GM21381 (cell line): Measurements from ENCODE around the gene CNNM2.
A peak's percentile ranks its signal among the peaks of the same experiment; 100 is the strongest.

Experiments used
- ATAC-seq: cut with Tn5 transposase; IDR thresholded peaks from one replicate; pipeline ENCODE4 v1.9.1; 2021; ENCODE audit warnings: mild to moderate bottlenecking, moderate library complexity; ENCODE audit not compliant: unreplicated experiment

Gene CNNM2

DNA sequence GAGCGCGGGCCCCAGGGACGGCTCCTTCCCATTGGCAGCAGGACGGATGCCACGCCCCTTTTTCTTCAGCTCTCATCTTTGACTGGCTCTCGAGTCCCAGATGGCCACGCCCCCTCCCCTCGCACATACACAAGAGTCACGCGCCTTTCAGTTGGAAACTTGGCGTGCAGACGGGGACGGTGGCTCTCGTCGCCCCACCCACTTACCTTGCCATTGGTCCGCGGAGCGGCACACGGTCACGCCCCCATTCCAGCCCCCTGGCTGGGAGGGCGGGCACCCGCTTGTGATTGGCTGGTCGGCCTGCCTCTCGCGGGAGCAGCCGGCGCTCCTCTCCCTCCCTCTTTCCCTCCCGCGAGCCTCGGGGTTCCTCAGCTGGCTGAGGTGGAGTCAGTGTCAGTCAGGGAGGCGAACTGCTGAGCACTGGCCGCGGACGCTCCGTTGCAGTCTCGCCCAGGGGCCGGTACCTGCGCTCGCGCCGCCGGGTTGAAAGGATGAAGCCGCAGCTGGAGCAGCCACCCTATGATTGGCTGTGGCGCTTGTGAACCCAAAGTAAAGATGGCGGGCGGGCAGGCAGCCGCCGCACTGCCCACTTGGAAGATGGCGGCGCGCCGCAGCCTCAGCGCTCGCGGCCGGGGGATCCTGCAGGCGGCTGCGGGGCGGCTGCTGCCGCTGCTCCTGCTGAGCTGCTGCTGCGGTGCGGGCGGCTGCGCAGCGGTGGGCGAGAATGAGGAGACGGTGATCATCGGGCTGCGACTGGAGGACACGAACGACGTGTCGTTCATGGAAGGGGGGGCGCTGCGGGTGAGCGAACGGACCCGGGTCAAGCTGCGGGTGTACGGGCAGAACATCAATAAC lies at the start of gene CNNM2:
Gene CNNM2 (plus strand): TSS at position 333 of the 855 bp plus-strand sequence. CDS start 187 bp downstream, at position 520.
- peak; percentile 88 for ATAC-seq

DNA sequence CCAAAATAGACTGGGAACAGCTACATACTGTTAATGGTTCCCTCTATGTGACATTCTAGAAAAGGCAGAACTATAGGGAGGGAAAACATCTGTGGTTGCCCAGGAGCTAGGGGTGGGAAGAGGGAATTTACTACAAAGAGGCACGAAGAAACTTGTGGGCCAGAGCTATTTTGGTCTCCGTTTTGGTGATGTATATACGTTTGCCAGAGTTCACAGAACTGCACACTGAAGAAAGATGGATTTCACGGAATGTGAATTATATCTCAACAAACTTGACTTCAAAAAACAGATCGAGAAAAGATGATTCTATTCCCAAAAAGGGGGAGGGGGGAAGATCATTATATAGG lies 49.2 kb upstream of the CNNM2 start:
- no peak for ATAC-seq

DNA sequence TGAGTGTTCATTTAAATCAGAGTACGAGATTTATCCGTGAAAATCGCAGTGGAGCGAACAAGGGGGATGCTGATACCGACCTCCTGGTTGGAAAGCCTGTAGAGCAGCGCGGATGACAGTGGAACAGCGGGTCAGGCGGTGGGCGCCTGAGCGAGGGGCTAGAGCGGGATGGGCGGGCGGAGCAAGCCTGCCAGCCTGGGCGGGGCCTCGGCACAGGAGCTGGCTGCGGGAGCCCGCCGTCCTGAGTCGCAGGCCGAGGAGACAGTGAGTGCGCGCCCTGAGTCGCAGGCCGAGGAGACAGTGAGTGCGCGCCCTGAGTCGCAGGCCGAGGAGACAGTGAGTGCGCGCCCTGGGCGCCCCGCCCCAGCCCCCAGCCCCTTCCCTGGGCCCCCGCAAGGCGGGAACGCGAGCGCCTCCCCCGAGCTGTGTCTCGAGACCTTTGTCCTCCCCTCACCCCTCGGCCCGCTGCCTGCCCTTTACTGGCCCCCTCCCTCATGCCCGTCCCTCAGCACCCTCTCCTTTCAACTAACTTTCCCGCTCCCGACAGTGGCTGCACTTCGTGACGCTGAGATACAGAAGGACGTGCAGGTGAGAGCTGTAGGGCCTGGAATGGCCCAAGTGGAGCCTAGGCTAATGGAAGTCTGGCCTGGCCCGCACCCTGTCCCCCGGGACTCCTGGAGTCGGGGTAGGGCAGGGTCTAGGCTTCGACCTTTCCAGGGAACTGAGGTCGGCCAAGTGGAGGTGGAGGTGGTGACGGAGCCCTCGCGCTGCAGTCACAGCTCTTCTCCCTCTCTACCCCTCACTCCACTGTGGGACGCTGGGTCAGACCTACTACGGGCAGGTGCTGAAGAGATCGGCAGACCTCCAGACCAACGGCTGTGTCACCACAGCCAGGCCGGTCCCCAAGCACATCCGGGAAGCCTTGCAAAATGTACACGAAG lies 48.6 kb upstream of the CNNM2 start, which contains the start of gene AS3MT:
Gene AS3MT (plus strand): TSS at position 213 of the 941 bp plus-strand sequence. CDS start 123 bp downstream, at position 336.
- ATAC-seq = no peak

DNA sequence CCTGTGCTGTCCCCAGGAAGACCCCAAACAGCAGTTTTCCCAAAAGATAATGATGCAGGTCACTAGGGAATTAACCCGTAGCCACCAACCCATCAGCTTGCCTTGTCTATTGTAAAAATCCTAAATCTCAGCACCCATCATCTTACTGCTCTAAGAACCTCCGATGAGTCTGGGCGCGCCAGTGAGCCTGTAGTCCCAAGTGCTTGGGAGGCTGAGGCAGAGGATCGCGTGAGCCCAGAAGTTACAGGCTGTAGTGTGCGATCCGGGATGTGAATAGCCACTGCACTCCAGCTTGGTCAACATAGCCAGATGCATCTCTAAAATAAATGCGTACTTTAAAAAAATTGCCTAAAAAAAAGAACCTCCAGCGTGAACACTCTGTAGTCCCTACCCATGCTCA lies 47.9 kb upstream of the CNNM2 start:
- no peak for ATAC-seq

DNA sequence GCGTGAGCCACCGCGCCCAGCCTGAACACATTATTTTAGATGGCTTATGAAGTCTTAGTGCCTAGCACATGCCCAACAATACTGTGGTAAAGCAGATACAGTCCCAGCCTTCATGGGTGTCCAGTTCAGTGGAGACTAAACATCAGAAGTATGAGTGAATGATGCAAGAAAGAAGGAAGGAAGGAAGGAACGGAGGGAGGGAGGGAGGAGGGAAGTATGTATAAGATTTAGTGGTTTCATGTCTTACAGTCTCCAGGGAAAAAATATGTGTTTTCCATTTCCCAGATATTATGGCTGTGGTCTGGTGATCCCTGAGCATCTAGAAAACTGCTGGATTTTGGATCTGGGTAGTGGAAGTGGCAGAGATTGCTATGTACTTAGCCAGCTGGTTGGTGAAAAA lies 45.9 kb upstream of the CNNM2 start:
- ATAC-seq = no peak

DNA sequence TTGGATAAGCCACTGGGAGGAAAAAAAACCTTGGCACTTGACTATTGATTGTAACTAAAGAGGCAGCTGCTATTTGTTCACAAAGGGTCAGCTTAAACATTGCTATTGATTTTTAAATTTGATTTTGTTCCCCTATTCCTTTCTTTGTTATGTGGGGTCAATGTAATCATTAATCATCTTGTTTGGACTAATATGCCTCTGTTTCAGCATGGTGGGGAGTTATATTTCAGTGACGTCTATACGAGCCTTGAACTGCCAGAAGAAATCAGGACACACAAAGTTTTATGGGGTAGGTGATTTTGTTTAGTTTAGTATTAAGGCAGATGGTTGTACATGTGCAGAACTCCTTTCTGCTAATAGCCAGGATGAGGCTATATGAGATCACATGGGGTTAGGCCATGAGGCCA lies 41.3 kb upstream of the CNNM2 start:
- ATAC-seq = no peak

DNA sequence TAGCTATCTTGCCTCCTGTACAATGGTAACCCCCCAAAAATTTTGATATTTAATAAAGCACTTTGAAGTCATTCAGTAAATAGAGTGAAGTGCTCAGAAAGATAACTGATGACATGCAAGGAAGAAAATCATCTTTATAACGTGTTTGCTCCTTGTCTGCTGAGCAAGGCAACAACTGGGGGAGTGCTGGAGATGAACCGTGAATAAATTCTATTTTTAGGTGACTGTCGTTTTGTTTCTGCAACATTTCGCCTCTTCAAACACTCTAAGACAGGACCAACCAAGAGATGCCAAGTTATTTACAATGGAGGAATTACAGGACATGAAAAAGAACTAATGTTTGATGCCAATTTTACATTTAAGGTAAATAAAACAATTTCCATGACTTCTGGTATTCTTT lies 39.5 kb upstream of the CNNM2 start:
- no peak for ATAC-seq

DNA sequence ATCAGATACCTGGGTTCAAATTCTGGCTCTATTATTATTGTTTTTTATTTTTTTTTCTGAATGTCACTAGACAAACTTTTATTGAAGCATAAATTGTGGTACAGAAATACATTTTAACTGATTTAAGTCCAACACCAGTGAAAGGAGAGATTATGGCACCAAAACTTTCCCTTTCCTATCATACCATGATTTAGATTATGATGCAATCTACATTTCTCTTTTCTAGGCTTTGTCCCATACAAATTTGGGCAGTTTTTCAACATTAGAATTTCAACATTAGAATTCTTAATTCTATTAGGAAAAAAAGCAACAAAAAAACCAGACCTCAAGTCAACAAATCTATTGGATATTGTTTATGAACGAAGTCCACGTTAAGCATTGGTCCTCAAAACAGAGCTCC lies 37.8 kb upstream of the CNNM2 start:
- ATAC-seq = no peak

DNA sequence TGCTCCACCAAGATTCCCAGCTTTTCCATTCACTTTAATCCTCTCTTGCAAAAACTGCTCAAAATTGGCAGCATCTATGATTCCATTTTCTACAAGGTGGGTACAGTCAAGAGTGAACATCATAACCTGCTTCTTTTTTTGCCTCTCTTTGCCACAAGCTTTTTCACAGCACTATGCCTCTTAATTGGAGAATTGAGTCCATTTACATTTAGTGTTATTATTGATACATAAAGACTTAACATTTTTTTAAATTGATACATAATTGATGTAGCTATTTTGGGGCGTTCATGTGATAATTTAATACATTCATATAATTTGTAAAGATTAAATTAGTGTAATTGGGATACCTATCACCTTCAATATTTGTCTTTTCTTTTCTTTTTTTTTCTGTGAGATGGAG lies 30.0 kb upstream of the CNNM2 start:
- no peak for ATAC-seq

DNA sequence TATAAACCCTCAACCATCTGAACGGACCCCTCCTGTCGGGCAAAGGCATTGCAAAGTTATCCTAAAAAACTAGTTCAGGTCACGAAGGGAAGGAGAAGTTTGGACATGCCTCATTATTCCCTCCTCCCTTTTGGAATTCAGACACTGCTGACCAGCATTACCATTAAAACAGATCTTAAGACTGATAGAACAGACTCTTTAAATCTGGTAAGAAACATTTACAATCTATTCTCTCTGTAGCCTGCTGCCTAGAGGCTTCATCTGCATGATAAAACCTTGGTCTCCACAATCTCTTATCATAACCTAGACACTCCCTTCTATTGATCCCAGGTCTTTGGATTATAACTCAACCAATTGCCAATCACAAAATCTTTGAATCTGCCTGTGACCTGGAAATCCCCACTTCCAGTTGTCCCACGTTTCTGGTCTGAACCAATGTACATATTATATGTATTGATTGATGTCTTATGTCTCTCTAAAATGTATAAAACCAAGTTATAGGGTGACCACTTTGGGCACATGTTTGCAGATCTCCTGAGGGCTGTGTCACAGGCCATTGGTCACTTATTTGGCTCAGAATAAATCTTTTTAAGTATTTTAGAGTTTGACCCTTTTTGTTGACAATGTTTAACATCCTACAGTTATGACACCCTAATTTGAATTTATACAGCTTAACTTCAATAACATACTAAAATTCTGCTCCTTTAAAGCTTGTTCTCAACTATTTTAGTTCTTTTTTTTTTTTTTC lies 23.5 kb upstream of the CNNM2 start:
- ATAC-seq = no peak

DNA sequence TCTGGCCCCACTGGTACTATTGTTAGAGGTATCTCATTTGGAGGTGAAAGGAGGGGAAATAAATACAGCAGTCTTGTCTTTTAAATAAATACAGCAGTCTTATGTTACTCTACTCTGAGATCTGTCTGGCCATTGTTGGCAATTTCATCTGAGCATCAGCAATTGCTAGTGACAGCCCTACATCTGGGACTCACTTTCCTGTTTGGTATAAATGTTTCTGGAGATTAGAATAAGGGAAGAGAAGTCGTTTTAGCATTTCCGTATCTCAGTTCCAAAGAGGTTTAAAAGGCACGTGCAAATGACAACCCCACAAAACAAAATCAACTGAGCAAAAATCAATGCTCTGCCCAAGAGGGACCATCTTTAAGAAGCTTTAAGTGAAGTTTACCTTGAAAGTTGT lies 18.1 kb upstream of the CNNM2 start:
- no peak for ATAC-seq

DNA sequence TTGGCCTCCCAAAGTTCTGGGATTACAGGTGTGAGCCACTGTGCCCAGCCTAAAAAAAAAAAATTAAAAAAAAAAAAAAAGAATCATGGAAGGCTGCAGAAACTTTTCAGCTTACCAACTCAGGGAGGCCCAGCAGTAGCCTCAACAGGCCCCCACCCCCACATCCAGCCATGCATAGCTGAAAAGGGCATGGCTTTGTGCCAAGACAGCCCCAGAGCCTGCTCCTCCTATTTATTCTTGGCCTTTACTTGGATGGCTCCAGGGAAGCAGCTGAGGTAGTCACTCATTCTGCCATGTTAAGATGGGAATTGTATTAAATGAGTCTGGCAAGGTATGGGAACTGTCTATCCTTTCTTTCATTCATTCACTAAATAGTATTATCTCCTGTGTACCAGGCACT lies 13.7 kb upstream of the CNNM2 start:
- ATAC-seq = no peak

DNA sequence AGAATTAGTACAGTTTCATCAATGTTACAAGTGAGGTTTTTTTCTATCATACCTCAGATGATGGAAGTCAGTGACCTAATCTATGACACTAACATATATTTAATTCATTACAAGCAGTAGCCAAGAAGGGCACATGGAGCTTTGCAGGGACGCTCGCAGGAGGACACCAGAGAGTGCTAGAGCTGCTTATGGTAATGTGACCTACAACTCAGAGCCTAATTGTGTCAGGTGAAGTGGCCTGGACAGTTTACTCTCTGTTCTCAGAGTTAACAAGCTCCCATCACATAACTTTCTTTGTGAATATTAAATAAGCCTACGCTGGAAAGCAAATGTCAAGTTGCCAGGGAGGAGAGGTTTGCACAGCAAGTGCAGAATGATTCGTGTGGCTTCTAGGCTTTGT lies 11.6 kb upstream of the CNNM2 start:
- ATAC-seq = no peak

DNA sequence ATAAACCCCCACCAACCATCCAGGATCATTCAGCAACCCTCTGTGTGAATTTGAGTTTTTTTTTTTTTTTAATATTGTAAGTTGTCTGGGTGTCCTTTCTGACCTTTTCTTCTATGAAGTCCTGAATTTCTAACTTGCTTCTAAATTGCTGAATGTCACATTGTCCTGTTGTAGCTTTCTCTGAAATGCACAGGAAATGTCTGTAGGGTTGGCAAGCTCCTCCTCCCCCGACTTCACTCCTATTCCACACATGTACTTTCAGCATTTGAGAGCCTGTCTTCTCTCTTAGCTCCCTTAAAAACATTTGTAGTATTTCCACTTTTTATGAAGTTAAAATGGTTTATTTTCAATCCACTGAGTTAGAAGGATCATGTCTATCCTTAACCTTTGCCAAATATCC lies 3.3 kb upstream of the CNNM2 start:
- no peak for ATAC-seq

DNA sequence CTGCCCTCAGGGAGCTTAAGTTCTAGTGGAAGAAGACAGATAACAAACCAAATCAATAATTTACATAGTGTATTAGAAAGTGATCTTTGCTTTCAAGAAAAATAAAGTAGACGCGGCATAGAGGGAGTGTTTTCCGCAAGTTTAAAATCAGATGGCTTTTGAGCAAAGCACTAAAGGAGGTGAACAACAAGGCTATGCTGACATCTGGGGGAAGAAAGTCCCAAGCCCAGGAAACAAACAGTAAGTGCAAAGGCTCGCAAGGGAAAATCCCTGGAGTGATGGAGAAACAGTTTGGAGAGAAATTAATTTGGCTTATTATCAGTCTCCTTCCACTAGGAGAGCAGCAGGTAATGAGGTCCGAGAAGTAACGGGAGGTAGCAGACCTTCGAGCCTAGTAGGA lies 1.9 kb upstream of the CNNM2 start:
- no peak for ATAC-seq

DNA sequence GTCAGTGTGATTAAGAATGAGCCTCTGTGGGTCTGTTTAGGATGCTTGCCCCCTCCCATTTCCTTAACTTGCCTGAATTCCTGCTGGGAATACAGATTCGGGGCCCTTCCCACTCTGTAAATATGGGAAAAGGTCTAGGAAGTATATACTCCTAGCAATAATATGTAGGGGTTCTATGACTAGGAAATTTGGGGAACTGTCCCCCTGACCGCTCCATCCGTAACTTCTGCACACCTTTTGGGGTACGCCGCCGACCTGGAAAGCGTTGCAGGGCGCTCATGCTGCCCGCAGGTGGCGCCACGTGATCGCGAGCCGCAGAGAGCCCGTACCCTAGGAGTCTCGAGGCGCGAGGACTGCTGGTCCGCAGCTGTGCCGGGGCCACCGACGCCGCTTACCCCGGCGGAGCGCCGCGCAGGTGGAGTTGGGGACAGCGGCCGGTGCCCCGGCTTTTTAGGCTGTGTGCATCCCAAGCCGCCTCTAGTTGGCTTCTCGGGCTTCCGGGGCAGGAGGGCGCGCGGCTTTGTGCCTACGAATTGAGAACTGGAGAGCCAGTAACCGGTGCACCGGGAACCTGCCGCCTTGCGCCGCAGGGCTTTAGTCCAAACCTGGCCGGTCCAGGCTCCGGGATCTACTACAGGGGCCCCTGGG lies 656 bp upstream of the CNNM2 start:
- ATAC-seq = peak; percentile 37

DNA sequence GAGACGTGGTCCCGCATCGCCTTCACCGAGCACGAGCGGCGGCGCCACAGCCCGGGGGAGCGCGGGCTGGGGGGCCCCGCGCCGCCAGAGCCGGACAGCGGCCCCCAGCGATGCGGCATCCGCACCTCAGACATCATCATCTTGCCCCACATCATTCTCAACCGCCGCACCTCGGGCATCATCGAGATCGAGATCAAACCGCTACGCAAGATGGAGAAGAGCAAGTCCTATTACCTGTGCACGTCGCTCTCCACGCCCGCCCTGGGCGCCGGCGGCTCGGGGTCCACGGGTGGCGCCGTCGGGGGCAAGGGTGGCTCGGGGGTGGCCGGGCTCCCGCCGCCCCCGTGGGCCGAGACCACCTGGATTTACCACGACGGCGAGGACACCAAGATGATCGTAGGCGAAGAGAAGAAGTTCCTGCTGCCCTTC lies 737 bp downstream of the CNNM2 start:
- ATAC-seq = no peak

DNA sequence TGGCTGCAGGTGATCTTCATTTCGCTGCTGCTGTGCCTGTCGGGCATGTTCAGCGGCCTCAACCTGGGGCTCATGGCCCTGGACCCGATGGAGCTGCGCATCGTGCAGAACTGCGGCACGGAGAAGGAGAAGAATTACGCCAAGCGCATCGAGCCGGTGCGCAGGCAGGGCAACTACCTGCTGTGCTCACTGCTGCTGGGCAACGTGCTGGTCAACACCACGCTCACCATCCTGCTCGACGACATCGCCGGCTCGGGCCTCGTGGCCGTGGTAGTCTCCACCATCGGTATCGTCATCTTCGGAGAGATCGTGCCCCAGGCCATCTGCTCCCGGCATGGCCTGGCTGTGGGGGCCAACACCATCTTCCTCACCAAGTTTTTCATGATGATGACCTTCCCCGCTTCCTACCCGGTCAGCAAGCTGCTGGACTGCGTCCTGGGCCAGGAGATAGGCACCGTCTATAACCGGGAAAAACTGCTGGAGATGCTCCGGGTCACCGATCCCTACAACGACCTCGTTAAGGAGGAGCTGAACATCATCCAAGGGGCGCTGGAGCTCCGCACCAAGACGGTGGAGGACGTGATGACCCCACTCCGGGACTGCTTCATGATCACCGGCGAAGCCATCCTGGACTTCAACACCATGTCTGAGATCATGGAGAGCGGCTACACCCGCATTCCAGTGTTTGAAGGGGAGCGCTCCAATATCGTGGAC lies 1.3 kb downstream of the CNNM2 start:
- no peak for ATAC-seq

DNA sequence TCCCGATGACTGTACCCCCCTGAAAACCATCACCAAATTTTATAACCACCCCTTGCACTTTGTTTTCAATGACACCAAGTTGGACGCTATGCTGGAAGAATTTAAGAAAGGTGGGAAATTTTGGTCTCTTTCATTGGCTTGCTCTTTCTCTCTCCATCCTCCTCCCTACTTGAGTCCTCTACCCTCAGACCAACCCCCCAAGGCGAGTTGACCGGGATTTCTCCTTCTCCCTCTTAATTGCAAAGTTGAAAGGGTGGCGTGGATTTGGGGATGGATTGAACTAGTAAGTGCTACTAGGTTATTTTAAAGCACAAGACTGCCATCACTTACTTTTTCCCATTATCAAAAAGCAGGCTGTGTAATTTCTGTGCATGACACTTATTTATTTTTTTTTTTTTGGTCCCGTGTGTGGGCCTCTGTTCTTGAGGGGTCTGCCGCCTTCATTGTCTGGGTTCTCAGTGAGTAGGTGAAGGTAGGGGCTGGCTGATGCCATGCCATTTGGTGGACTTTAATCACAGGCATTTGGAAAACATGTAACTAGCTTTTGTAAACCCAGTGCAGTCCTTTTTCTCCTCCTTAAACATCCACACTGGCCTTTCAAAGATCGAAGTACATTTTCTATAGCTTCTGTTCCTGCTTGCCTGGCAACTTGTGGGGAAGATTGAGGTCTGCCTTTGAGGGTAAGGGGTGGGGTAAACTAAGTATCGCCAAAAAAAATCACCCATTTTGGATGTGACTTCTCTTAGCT lies 2.1 kb downstream of the CNNM2 start:
- ATAC-seq = no peak
